SK-N-SH (cell line): ENCODE data around the gene CYB5D1. TPM values are rescaled to one million over a fixed set of nuclear protein-coding genes. Genes with fewer than 3 reads are reported as not detected.
A peak's percentile ranks its signal among the peaks of the same experiment; 100 is the strongest.

Experiments used
- CTCF ChIA-PET: fragments of 300-600, 350-600 bp; formaldehyde crosslinking; extraction: SDS; loops from one replicate; lab custom pipeline; 2021; lab: Yijun Ruan, JAX
- POLR2A ChIA-PET: fragments of 350-600 bp; sonication (Branson Sonifier 250); formaldehyde crosslinking; extraction: SDS; loops from one replicate; lab custom pipeline; 2020; ENCODE audit warnings: antibody characterized with exemption, inconsistent platforms; lab: Yijun Ruan, JAX
- DNase-seq: peaks from one replicate; pipeline ENCODE4 v3.0.0; 2012
- H2AFZ ChIP-seq: fragments of 200-600 bp; sonication (generic); 2 replicates; pipeline ENCODE4 v1.8.1; 2016; ENCODE audit warnings: antibody characterized with exemption, mild to moderate bottlenecking, low read depth
- H3F3A ChIP-seq: fragments of 200-600 bp; sonication (generic); replicated peaks from 2 replicates; pipeline ENCODE3; 2016; ENCODE audit warnings: antibody characterized with exemption, mild to moderate bottlenecking; ENCODE audit not compliant: insufficient read depth
- H3K27ac ChIP-seq, 2 experiments: fragments of 200-500 bp in 1 of 2; fragments of 200-600 bp in 1 of 2; sonication (Bioruptor generic) in 1 of 2; sonication (generic), shearing (Covaris generic) in 1 of 2; 2 replicates each; pipeline versions ENCODE4 v1.5.1 to v1.6.1; 2014 to 2016; ENCODE audit warnings: low read depth in 2 of 2, inconsistent platforms in 1 of 2, low read length in 1 of 2, mild to moderate bottlenecking in 1 of 2, mixed read lengths in 1 of 2
- H3K27me3 ChIP-seq: fragments of 200-600 bp; sonication (generic), shearing (Covaris generic); 2 replicates; pipeline ENCODE4 v1.6.1; 2016; ENCODE audit warnings: mixed run types; ENCODE audit not compliant: insufficient read depth
- H3K36me3 ChIP-seq, 2 experiments: fragments of 200-500 bp in 1 of 2; fragments of 200-600 bp in 1 of 2; sonication (Bioruptor generic) in 1 of 2; sonication (generic) in 1 of 2; replicated peaks in 1 of 2; 2 replicates each; pipeline versions ENCODE3 to v1.5.1; 2014 to 2016; ENCODE audit warnings: low read length in 1 of 2, mild to moderate bottlenecking in 1 of 2; ENCODE audit not compliant: insufficient read depth in 2 of 2, control insufficient read depth in 1 of 2
- H3K4me1 ChIP-seq, 2 experiments: fragments of 200-500 bp in 1 of 2; fragments of 200-600 bp in 1 of 2; sonication (Bioruptor generic) in 1 of 2; sonication (generic), shearing (Covaris generic) in 1 of 2; 2 replicates each; pipeline versions ENCODE4 v1.5.1 to v1.6.1; 2014 to 2016; ENCODE audit warnings: low read depth in 1 of 2, low read length in 1 of 2, mixed run types in 1 of 2; ENCODE audit not compliant: insufficient read depth in 2 of 2, control insufficient read depth in 1 of 2
- H3K4me2 ChIP-seq: fragments of 200-600 bp; sonication (generic), shearing (Covaris generic); 2 replicates; pipeline ENCODE4 v1.6.1; 2017; ENCODE audit warnings: mixed run types
- H3K4me3 ChIP-seq, 2 experiments: fragments of 200-500 bp in 1 of 2; fragments of 200-600 bp in 1 of 2; sonication (Bioruptor generic) in 1 of 2; sonication (generic), shearing (Covaris generic) in 1 of 2; 2 replicates each; pipeline versions ENCODE4 v1.5.1 to v1.8.1; 2014 to 2016; ENCODE audit warnings: low read depth in 2 of 2, inconsistent platforms in 1 of 2, low read length in 1 of 2, mild to moderate bottlenecking in 1 of 2, mixed read lengths in 1 of 2, moderate library complexity in 1 of 2
- H3K79me2 ChIP-seq: fragments of 200-600 bp; sonication (generic); 2 replicates; pipeline ENCODE4 v1.8.1; 2017; ENCODE audit warnings: mild to moderate bottlenecking; ENCODE audit not compliant: insufficient read depth
- H3K9ac ChIP-seq: fragments of 200-600 bp; sonication (generic); 2 replicates; pipeline ENCODE4 v1.6.1; 2017; ENCODE audit warnings: mixed run types
- H3K9me2 ChIP-seq: fragments of 200-600 bp; sonication (generic); 2 replicates; pipeline ENCODE4 v1.6.1; 2017; ENCODE audit warnings: mixed run types
- H3K9me3 ChIP-seq: fragments of 200-600 bp; sonication (generic); 2 replicates; pipeline ENCODE4 v1.6.1; 2017; ENCODE audit warnings: mixed run types, mild to moderate bottlenecking, moderate library complexity
- H4K20me1 ChIP-seq: fragments of 200-600 bp; sonication (generic); 2 replicates; pipeline ENCODE4 v1.6.1; 2017; ENCODE audit warnings: mild to moderate bottlenecking, mixed run types; ENCODE audit not compliant: insufficient read depth
- CHD2 ChIP-seq: fragments of 150-350 bp; IDR thresholded peaks from 2 replicates; pipeline ENCODE4 v1.6.1; 2018; ENCODE audit warnings: low read length; ENCODE audit not compliant: partially characterized antibody
- EP300 ChIP-seq, 2 experiments: IDR thresholded peaks; 2 replicates each; pipeline versions ENCODE4 v1.4.0 to v1.6.1; 2012; ENCODE audit warnings: borderline replicate concordance in 1 of 2, low read depth in 1 of 2, low read length in 1 of 2
- FOSL2 ChIP-seq: IDR thresholded peaks from 2 replicates; pipeline ENCODE4 v1.4.0; 2012; ENCODE audit warnings: low read depth, mild to moderate bottlenecking, moderate library complexity, borderline replicate concordance
- FOXJ3 ChIP-seq: sonication (generic); formaldehyde crosslinking; IDR thresholded peaks from 2 replicates; pipeline ENCODE4 v1.5.1; 2020; ENCODE audit warnings: mild to moderate bottlenecking, missing genetic modification reagents
- GATA2 ChIP-seq: sonication (generic); formaldehyde crosslinking; IDR thresholded peaks from 2 replicates; pipeline ENCODE4 v1.5.0; 2020; ENCODE audit warnings: mild to moderate bottlenecking, missing genetic modification reagents
- MEF2A ChIP-seq: IDR thresholded peaks from 2 replicates; pipeline ENCODE4 v1.4.0; 2012; ENCODE audit warnings: low read depth, borderline replicate concordance
- MXI1 ChIP-seq: IDR thresholded peaks from 2 replicates; pipeline ENCODE4 v1.6.1; 2012; ENCODE audit warnings: mild to moderate bottlenecking, low read depth, low read length, improper control_type of control experiment
- NRF1 ChIP-seq: IDR thresholded peaks from 2 replicates; pipeline ENCODE4 v1.6.1; 2012; ENCODE audit warnings: low read depth, mild to moderate bottlenecking, low read length
- POLR2AphosphoS5 ChIP-seq: IDR thresholded peaks from 2 replicates; pipeline ENCODE4 v1.6.1; 2012; ENCODE audit warnings: low read depth, low read length
- RAD21 ChIP-seq: IDR thresholded peaks from 2 replicates; pipeline ENCODE4 v1.6.1; 2012; ENCODE audit warnings: mild to moderate bottlenecking, low read length
- RFX5 ChIP-seq: IDR thresholded peaks from 2 replicates; pipeline ENCODE4 v1.6.1; 2012; ENCODE audit warnings: mild to moderate bottlenecking, improper control_type of control experiment, low read length
- RXRA ChIP-seq: IDR thresholded peaks from 2 replicates; pipeline ENCODE4 v1.4.0; 2012; ENCODE audit warnings: low read depth, mild to moderate bottlenecking, borderline replicate concordance
- SMC3 ChIP-seq: IDR thresholded peaks from 2 replicates; pipeline ENCODE4 v1.6.1; 2012; ENCODE audit warnings: low read depth, low read length, improper control_type of control experiment
- TAF1 ChIP-seq: IDR thresholded peaks from 2 replicates; pipeline ENCODE4 v1.6.1; 2012; ENCODE audit warnings: low read depth, mild to moderate bottlenecking, low read length, moderate library complexity, borderline replicate concordance
- TEAD4 ChIP-seq: IDR thresholded peaks from 2 replicates; pipeline ENCODE4 v1.4.0; 2012; ENCODE audit warnings: mild to moderate bottlenecking, borderline replicate concordance; ENCODE audit not compliant: insufficient read depth
- WGBS: methylation state at CpG from one replicate; pipeline ENCODE4 v1.1.6; 2017; ENCODE audit warnings: low lambda C conversion rate; 5-methylcytosine and 5-hydroxymethylcytosine counted together
- polyA plus RNA-seq, 3 experiments: library from polyadenylated mRNA; depleted of rRNA; stranded (reverse); fragments of >200 nt; gene quantifications; 2 replicates each; pipeline ENCODE4 v1.2.3, GENCODE V29; 2012
- TF ChIP-seq, protein P1 (sequence below): fragments of 150-350 bp; IDR thresholded peaks from 2 replicates; pipeline ENCODE4 v1.6.1; 2016; ENCODE audit warnings: mild to moderate bottlenecking, low read depth, low read length
- TF ChIP-seq, protein P2 (sequence below): IDR thresholded peaks from 2 replicates; pipeline ENCODE4 v1.6.1; 2012; ENCODE audit warnings: mild to moderate bottlenecking, low read depth, low read length, moderate library complexity
- TF ChIP-seq, protein P3 (sequence below): IDR thresholded peaks from 2 replicates; pipeline ENCODE4 v1.4.0; 2012; ENCODE audit warnings: low read depth

The CYB5D1 gene
- polyA plus RNA-seq, 1 of the 3 experiments (the other 2 are of a cell fraction), result 8.8 TPM

DNA sequence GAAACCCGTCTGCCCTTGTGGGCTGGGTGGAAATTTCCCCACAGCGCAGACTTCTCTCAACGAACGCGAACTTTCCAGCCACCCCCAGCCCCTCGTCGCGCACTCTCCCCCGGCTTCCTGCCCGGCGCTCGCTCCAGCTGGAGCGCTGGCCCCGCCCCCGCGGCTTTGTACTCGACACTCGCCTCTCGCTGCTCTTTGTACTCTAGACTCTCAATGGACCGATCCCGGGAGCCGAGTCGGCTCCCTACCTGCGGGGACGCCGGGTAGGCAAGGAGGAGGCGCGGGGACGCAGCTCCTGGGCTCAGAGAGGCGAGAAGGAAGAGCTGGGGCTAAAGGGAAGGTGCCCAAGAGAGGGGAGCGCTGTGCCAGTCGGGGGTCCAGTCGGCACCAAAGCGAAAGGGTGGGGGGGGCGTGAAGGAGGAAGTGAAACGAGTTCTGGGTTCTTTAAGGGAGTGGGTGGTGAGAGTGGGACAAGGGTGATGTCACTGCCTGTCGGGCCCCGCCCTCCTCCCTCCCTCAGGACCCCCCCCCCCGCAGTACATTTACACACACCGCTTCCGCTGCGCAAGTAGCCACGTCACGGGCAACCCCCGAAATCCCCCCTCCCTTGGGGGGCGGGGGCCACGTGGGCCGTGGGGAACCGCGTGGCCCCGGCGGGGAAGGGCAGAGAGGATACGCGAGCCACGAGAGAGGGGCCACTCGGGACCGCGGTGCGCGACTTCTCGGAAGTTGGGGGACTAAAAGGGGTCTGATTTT, 14.1 kb upstream of the CYB5D1 start (continued):
- TF ChIP-seq MXI1 (peak; percentile 89), RAD21 (no peak), RFX5 (no peak), FOSL2 (no peak), CHD2 (no peak), GATA2 (CRISPR knock-in tag) (no peak)
- TF ChIP-seq, protein P1, sequence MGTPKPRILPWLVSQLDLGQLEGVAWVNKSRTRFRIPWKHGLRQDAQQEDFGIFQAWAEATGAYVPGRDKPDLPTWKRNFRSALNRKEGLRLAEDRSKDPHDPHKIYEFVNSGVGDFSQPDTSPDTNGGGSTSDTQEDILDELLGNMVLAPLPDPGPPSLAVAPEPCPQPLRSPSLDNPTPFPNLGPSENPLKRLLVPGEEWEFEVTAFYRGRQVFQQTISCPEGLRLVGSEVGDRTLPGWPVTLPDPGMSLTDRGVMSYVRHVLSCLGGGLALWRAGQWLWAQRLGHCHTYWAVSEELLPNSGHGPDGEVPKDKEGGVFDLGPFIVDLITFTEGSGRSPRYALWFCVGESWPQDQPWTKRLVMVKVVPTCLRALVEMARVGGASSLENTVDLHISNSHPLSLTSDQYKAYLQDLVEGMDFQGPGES, result no peak
- TF ChIP-seq, all 33 proteins: peak for 4

DNA sequence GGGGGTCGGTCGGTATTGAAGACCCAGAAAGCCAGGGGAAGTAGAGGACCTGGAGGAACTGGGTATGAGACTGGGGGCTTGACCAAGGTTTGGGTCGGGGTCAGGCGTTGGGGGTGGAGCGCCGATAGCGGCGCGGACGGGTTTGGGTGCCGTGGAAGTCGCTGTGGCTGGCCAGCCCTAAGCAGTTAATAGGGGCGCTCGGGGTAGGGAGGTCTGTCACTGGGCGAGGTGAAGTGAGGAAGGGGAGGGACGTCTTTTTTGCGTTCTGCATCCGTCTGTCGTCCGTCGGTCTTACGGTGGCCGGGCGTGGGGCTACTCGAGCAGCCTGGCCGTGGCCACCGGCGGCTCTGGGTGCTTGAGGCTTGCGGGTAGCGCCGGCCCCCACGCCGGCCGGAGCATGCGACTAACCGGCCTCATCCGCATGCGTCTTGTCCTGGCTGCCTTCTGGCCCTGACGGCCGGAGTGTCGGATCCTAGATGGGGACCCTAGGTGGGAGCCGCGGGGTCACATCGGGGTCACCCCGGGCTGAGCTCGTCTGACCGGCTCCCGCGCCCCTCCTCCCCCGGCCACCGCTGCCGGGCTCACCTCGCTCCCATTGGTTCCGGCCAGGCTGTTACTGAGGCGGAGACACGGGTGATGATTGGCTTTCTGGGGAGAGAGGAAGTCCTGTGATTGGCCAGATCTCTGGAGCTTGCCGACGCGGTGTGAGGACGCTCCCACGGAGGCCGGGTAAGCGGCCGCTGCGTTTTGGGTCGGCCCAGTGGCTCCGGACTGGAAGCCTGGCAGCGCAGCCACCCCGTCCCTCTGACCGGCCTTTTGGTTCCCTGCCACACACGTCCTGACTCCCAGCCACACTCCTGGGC, 13.3 kb upstream of the CYB5D1 start:
- H3K4me1 ChIP-seq, result peaks cover 26 to 32% of the 10 kb centered on the region in 2 experiments
- DNase-seq, result peak; percentile 93
- peaks cover 43% of the 10 kb centered on the region for H4K20me1 ChIP-seq
- peak overlapping the region; percentile 92 for H3K4me2 ChIP-seq
- H3K27ac ChIP-seq, result peak overlapping the region; percentile 86 to 100
- ChIA-PET POLR2A (interaction anchor here (0.8 to 2.1 kb wide), 6 partner anchors 8 to 158 kb away, joined by 3 to 19 read pairs (median 4); partner anchors contain the start of genes CYB5D1, EFNB3, KDM6B and NAA38), CTCF (interaction anchor here (1.0 to 4.1 kb wide), 10 partner anchors 10 to 320 kb away, joined by 3 to 37 read pairs (median 6); partner anchors contain the start of gene KDM6B)
- no peaks in the 10 kb centered on the region for H3K9me2 ChIP-seq
- under 1% methylated on average over 29 of the region's 71 CpGs for WGBS
- peaks cover 37% of the 10 kb centered on the region for H3F3A ChIP-seq
- H2AFZ ChIP-seq, result peak overlapping the region; percentile 63; the same call in 1 of the 2 replicates
- H3K9ac ChIP-seq, result peak overlapping the region; percentile 99
- H3K4me3 ChIP-seq, result peak overlapping the region; percentile 66 to 67
- peaks cover 49% of the 10 kb centered on the region for H3K79me2 ChIP-seq
- TF ChIP-seq SMC3 (no peak), RXRA (peak; percentile 82; the same call in 1 of the 2 replicates), MEF2A (no peak), EP300 (IDR thresholded peaks at IDR 0.05; ENCODE audit: borderline replicate concordance in 1 of 2, low read depth in 1 of 2, low read length in 1 of 2) (peak in 1 of 2 experiments; percentile 63; a peak in 1 of 4 replicates), POLR2AphosphoS5 (peak; percentile 27; the same call in 1 of the 2 replicates), FOXJ3 (peak; percentile 62), TEAD4 (no peak), NRF1 (no peak), TAF1 (0 out of 2 replicates have a peak, but pooled peaks have one; percentile 9), RFX5 (peak; percentile 94), MXI1 (peak; percentile 59), CHD2 (peak; percentile 87)
- TF ChIP-seq, protein P2, sequence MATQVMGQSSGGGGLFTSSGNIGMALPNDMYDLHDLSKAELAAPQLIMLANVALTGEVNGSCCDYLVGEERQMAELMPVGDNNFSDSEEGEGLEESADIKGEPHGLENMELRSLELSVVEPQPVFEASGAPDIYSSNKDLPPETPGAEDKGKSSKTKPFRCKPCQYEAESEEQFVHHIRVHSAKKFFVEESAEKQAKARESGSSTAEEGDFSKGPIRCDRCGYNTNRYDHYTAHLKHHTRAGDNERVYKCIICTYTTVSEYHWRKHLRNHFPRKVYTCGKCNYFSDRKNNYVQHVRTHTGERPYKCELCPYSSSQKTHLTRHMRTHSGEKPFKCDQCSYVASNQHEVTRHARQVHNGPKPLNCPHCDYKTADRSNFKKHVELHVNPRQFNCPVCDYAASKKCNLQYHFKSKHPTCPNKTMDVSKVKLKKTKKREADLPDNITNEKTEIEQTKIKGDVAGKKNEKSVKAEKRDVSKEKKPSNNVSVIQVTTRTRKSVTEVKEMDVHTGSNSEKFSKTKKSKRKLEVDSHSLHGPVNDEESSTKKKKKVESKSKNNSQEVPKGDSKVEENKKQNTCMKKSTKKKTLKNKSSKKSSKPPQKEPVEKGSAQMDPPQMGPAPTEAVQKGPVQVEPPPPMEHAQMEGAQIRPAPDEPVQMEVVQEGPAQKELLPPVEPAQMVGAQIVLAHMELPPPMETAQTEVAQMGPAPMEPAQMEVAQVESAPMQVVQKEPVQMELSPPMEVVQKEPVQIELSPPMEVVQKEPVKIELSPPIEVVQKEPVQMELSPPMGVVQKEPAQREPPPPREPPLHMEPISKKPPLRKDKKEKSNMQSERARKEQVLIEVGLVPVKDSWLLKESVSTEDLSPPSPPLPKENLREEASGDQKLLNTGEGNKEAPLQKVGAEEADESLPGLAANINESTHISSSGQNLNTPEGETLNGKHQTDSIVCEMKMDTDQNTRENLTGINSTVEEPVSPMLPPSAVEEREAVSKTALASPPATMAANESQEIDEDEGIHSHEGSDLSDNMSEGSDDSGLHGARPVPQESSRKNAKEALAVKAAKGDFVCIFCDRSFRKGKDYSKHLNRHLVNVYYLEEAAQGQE, result no peak
- TF ChIP-seq, protein P1, result peak; percentile 40; the same call in 1 of the 2 replicates
- TF ChIP-seq, protein P3, sequence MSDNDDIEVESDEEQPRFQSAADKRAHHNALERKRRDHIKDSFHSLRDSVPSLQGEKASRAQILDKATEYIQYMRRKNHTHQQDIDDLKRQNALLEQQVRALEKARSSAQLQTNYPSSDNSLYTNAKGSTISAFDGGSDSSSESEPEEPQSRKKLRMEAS, result peak; percentile 47; the same call in 1 of the 2 replicates
- peaks cover 8 to 45% of the 10 kb centered on the region in 2 experiments for H3K36me3 ChIP-seq
- no peaks in the 10 kb centered on the region for H3K9me3 ChIP-seq
- H3K27me3 ChIP-seq, result no peaks in the 10 kb centered on the region
